WTC11 (cell line): Measurements from ENCODE around the gene STRN3. TPM values are rescaled to one million over a fixed set of nuclear protein-coding genes. Genes with fewer than 3 reads are reported as not detected.

Experiments used
- ATAC-seq: fragments of 200-7000 bp; cut with Tn5 transposase; 2 replicates; pipeline ENCODE4 v1.10.0; 2021; ENCODE audit warnings: mild to moderate bottlenecking, moderate library complexity
- CTCF ChIA-PET: fragments of 300-600 bp; sonication (Branson Sonifier 250); formaldehyde crosslinking; loops from one replicate; lab custom pipeline; 2021; ENCODE audit warnings: antibody characterized with exemption; lab: Charles Lee
- POLR2A ChIA-PET: fragments of 350-600 bp; sonication (Branson Sonifier 250); formaldehyde crosslinking; loops from one replicate; lab custom pipeline; 2021; ENCODE audit warnings: antibody characterized with exemption; lab: Charles Lee
- DNase-seq: peaks from one replicate; pipeline ENCODE4 v3.0.0; 2021; ENCODE audit warnings: low spot score
- H3K27ac Mint-ChIP-seq: 2 replicates; pipeline ENCODE4 v1.8.0; 2021; ENCODE audit warnings: mixed read lengths
- H3K27me3 Mint-ChIP-seq: 2 replicates; pipeline ENCODE4 v1.8.0; 2021; ENCODE audit warnings: low read depth, mild to moderate bottlenecking, moderate library complexity, mixed read lengths
- H3K36me3 Mint-ChIP-seq: 2 replicates; pipeline ENCODE4 v1.8.0; 2021; ENCODE audit warnings: mixed read lengths
- H3K4me1 Mint-ChIP-seq: 2 replicates; pipeline ENCODE4 v1.8.0; 2022; ENCODE audit warnings: mixed read lengths
- H3K4me3 Mint-ChIP-seq: 2 replicates; pipeline ENCODE4 v1.8.0; 2021; ENCODE audit warnings: mild to moderate bottlenecking, moderate library complexity, mixed read lengths
- H3K9me3 Mint-ChIP-seq: 2 replicates; pipeline ENCODE4 v1.8.0; 2021; ENCODE audit warnings: mixed read lengths
- CDX4 ChIP-seq: fragments of 250-450 bp; sonication (Bioruptor Pico); IDR thresholded peaks from 2 replicates; pipeline ENCODE4 v1.9.0; 2021; ENCODE audit warnings: moderate library complexity, mild to moderate bottlenecking, inconsistent platforms, borderline replicate concordance
- CREM ChIP-seq: sonication (generic); formaldehyde crosslinking; IDR thresholded peaks from 2 replicates; pipeline ENCODE4 v1.8.1; 2022; ENCODE audit warnings: mild to moderate bottlenecking, missing genetic modification reagents, moderate library complexity
- EMX1 ChIP-seq: fragments of 250-450 bp; sonication (Bioruptor Pico); IDR thresholded peaks from 2 replicates; pipeline ENCODE4 v1.8.0; 2021; ENCODE audit warnings: mild to moderate bottlenecking
- ERG ChIP-seq: fragments of 250-450 bp; sonication (Bioruptor Pico); IDR thresholded peaks from 2 replicates; pipeline ENCODE4 v1.8.0; 2021; ENCODE audit warnings: mild to moderate bottlenecking
- ETV6 ChIP-seq: sonication (generic); formaldehyde crosslinking; IDR thresholded peaks from 2 replicates; pipeline ENCODE4 v1.8.1; 2022; ENCODE audit warnings: mild to moderate bottlenecking, missing genetic modification reagents
- FOXJ3 ChIP-seq: sonication (generic); formaldehyde crosslinking; IDR thresholded peaks from 2 replicates; pipeline ENCODE4 v1.9.0; 2021; ENCODE audit warnings: missing genetic modification reagents, mild to moderate bottlenecking, borderline replicate concordance
- IRF1 ChIP-seq: sonication (generic); formaldehyde crosslinking; IDR thresholded peaks from 2 replicates; pipeline ENCODE4 v1.8.0; 2023; ENCODE audit warnings: missing genetic modification reagents
- MXD4 ChIP-seq: fragments of 250-450 bp; sonication (Bioruptor Pico); IDR thresholded peaks from 2 replicates; pipeline ENCODE4 v1.8.0; 2021; ENCODE audit warnings: mild to moderate bottlenecking, moderate library complexity, borderline replicate concordance
- NR2C2 ChIP-seq: sonication (generic); formaldehyde crosslinking; IDR thresholded peaks from 2 replicates; pipeline ENCODE4 v1.8.0; 2022; ENCODE audit warnings: mild to moderate bottlenecking, missing genetic modification reagents
- NR3C1 ChIP-seq: sonication (generic); formaldehyde crosslinking; conservative IDR thresholded peaks from 2 replicates; pipeline ENCODE4 v1.8.1; 2023; ENCODE audit warnings: low read depth, mild to moderate bottlenecking, missing genetic modification reagents
- SMAD4 ChIP-seq: sonication (generic); formaldehyde crosslinking; IDR thresholded peaks from 2 replicates; pipeline ENCODE4 v1.8.0; 2022; ENCODE audit warnings: mild to moderate bottlenecking, missing genetic modification reagents
- SOX15 ChIP-seq: fragments of 250-450 bp; sonication (Bioruptor Pico); IDR thresholded peaks from 2 replicates; pipeline ENCODE4 v1.9.0; 2021; ENCODE audit warnings: mild to moderate bottlenecking
- USF2 ChIP-seq: sonication (generic); formaldehyde crosslinking; IDR thresholded peaks from 2 replicates; pipeline ENCODE4 v1.8.1; 2023; ENCODE audit warnings: mild to moderate bottlenecking, missing genetic modification reagents, moderate library complexity
- ZNF138 ChIP-seq: sonication (generic); formaldehyde crosslinking; conservative IDR thresholded peaks from 2 replicates; pipeline ENCODE4 v1.8.1; 2022; ENCODE audit warnings: mild to moderate bottlenecking, moderate library complexity, missing genetic modification reagents
- ZNF396 ChIP-seq: fragments of 250-450 bp; sonication (Bioruptor Pico); IDR thresholded peaks from 2 replicates; pipeline ENCODE4 v1.8.0; 2021; ENCODE audit warnings: mild to moderate bottlenecking, moderate library complexity, borderline replicate concordance
- ZNF532 ChIP-seq: fragments of 250-450 bp; sonication (Bioruptor Pico); IDR thresholded peaks from 2 replicates; pipeline ENCODE4 v1.9.0; 2021; ENCODE audit warnings: mild to moderate bottlenecking, borderline replicate concordance
- ZNF671 ChIP-seq: fragments of 250-450 bp; sonication (Bioruptor Pico); IDR thresholded peaks from 2 replicates; pipeline ENCODE4 v1.8.0; 2021; ENCODE audit warnings: mild to moderate bottlenecking
- microRNA-seq: library from miRNA; unstranded; fragments of <30 nt; microRNA quantifications from one replicate; pipeline ENCODE4 v1.2.0, GENCODE V29; 2022; ENCODE audit warnings: borderline number of aligned reads
- total RNA-seq: library from RNA; stranded (reverse); gene quantifications from 3 replicates; pipeline ENCODE4 v1.2.3, GENCODE V29; 2021

The STRN3 gene
- total RNA-seq, 1 experiment from 2014 or later: 37.1 TPM

- H3K4me1 Mint-ChIP-seq: no peaks in the 10 kb centered on the region
- ATAC-seq (no peak), DNase-seq (no peak)
- no peaks in the 10 kb centered on the region for H3K36me3 Mint-ChIP-seq
- no peak overlapping the region for H3K4me3 Mint-ChIP-seq
- ChIA-PET POLR2A (no interaction called here), CTCF (no interaction called here)
- peaks cover 8% of the 10 kb centered on the region for H3K9me3 Mint-ChIP-seq
- no peaks in the 10 kb centered on the region; the same call in 1 of the 2 replicates for H3K27me3 Mint-ChIP-seq
- no peak for TF ChIP-seq ZNF671 (CRISPR knock-in tag)
- TF ChIP-seq SMAD4: no peak
- TF ChIP-seq FOXJ3 (CRISPR knock-in tag): no peak
- TF ChIP-seq ETV6: no peak
- TF ChIP-seq NR3C1: no peak
- TF ChIP-seq USF2 (CRISPR knock-in tag): no peak
- TF ChIP-seq NR2C2 (CRISPR knock-in tag): no peak
- no peak for TF ChIP-seq CDX4 (CRISPR knock-in tag)
- TF ChIP-seq EMX1 (CRISPR knock-in tag): no peak
- no peak for TF ChIP-seq IRF1
- TF ChIP-seq ZNF532 (CRISPR knock-in tag): no peak
- no peak for TF ChIP-seq ZNF396
- TF ChIP-seq ZNF138 (CRISPR knock-in tag): no peak
- no peak for TF ChIP-seq CREM (CRISPR knock-in tag)
- no peak for TF ChIP-seq SOX15 (CRISPR knock-in tag)
- no peak for TF ChIP-seq MXD4 (CRISPR knock-in tag)
- no peak for TF ChIP-seq ERG (CRISPR knock-in tag)
- TF ChIP-seq, all 79 proteins: peak for 0
- no peak overlapping the region for H3K27ac Mint-ChIP-seq
Observed at GRCh38 chr14:30848449-30849240, 177.5 kb downstream of the STRN3 start.

Small RNAs within 50 kb of the gene (microRNA-seq; reads per million reads assigned to microRNA genes)
- 2.4 reads per million for gene MIR624

Other genes starting within 250 kb of the STRN3 start
- 9.4 to 10.6 TPM (median 10.2 TPM) in 3 replicates for gene COCH, start 151.8 kb downstream of the STRN3 start, total RNA-seq
- gene AP4S1, start 730 bp downstream of the STRN3 start, total RNA-seq: 5.5 to 7.0 TPM (median 6.2 TPM) in 3 replicates
- 81.7 to 89.1 TPM (median 88.5 TPM) in 3 replicates for gene HECTD1, start 181.4 kb upstream of the STRN3 start, total RNA-seq